DND-41 (cell line): ENCODE measurements around the gene ART3.

Source experiments
- ATAC-seq: fragments of 200-7000 bp; cut with Tn5 transposase; 3 replicates; pipeline ENCODE4 v1.9.1; 2021; ENCODE audit warnings: low read depth; ENCODE audit not compliant: insufficient read depth
- DNase-seq: peaks from one replicate; pipeline ENCODE4 v3.0.0-alpha.2; 2020
- H2AFZ ChIP-seq: 2 replicates; pipeline ENCODE4 v1.6.0; 2012; ENCODE audit warnings: low read depth, low read length
- H3K27ac ChIP-seq: 2 replicates; pipeline ENCODE4 v1.5.1; 2012; ENCODE audit warnings: low read length, inconsistent platforms
- H3K27me3 ChIP-seq: fragments of 200-600 bp; sonication (generic); 2 replicates; pipeline ENCODE4 v1.6.0; 2012; ENCODE audit warnings: low read length, mild to moderate bottlenecking, inconsistent platforms; ENCODE audit not compliant: insufficient read depth, poor library complexity
- H3K36me3 ChIP-seq: 2 replicates; pipeline ENCODE4 v1.5.1; 2012; ENCODE audit warnings: low read length, inconsistent platforms; ENCODE audit not compliant: insufficient read depth
- H3K4me1 ChIP-seq: 2 replicates; pipeline ENCODE4 v1.5.1; 2012; ENCODE audit warnings: mild to moderate bottlenecking, low read length; ENCODE audit not compliant: insufficient read depth
- H3K4me2 ChIP-seq: 2 replicates; pipeline ENCODE4 v1.6.0; 2012; ENCODE audit warnings: mild to moderate bottlenecking, moderate library complexity, low read length, inconsistent platforms; ENCODE audit not compliant: insufficient read depth
- H3K4me3 ChIP-seq, 2 experiments: fragments of 200-600 bp in 1 of 2; shearing (Covaris generic) in 1 of 2; 2 replicates each; pipeline ENCODE4 v1.5.1; 2012 to 2016; ENCODE audit warnings: inconsistent platforms in 2 of 2, low read length in 2 of 2, mild to moderate bottlenecking in 2 of 2, low read depth in 1 of 2, moderate library complexity in 1 of 2
- H3K79me2 ChIP-seq: 2 replicates; pipeline ENCODE4 v1.6.0; 2012; ENCODE audit warnings: low read length, inconsistent platforms; ENCODE audit not compliant: insufficient read depth
- H3K9ac ChIP-seq: 2 replicates; pipeline ENCODE4 v1.6.0; 2012; ENCODE audit warnings: low read depth, mild to moderate bottlenecking, inconsistent platforms, low read length, moderate library complexity
- H3K9me3 ChIP-seq: 2 replicates; pipeline ENCODE4 v1.5.1; 2012; ENCODE audit warnings: low read length, moderate library complexity, mild to moderate bottlenecking, inconsistent platforms; ENCODE audit not compliant: insufficient read depth, severe bottlenecking
- H4K20me1 ChIP-seq: 2 replicates; pipeline ENCODE4 v1.6.0; 2012; ENCODE audit warnings: low read length; ENCODE audit not compliant: insufficient read depth
- EZH2 ChIP-seq: IDR thresholded peaks from 3 replicates; pipeline ENCODE4 v1.6.1; 2012; ENCODE audit warnings: borderline replicate concordance, low read depth, mild to moderate bottlenecking, moderate library complexity, low read length, inconsistent platforms; ENCODE audit not compliant: severe bottlenecking
- TF ChIP-seq, protein P1 (sequence below): IDR thresholded peaks from 2 replicates; pipeline ENCODE4 v1.5.1; 2012; ENCODE audit warnings: borderline replicate concordance, low read length, moderate library complexity, mild to moderate bottlenecking; ENCODE audit not compliant: poor library complexity, severe bottlenecking; ENCODE audit errors: extremely low read depth

ART3 gene

DNA sequence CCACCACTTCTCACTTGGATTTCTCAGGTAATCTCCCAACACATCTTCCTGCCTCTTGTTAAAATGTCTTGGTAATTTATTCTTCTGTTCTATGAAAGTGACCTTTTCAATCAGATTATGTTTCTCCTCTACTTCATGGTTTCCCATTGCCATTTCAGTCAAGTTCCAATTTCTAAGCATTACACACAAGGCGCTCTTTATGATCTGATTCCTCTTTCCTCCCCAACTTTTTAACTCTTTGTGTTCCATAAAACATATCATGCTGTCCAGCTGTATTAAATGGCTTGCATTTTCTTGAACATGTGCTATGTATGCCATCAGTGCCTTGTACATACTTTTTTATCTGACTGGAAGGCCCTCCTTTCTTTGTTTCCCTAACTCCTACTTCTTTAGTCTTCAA is 13.1 kb upstream of the ART3 start:
- Histone ChIP-seq H3K9me3 (no peaks in the 10 kb centered on the region), H3K4me2 (no peak overlapping the region), H4K20me1 (no peaks in the 10 kb centered on the region), H3K79me2 (no peaks in the 10 kb centered on the region), H3K4me3 (no peak overlapping the region), H3K27ac (no peak overlapping the region), H3K9ac (no peak overlapping the region), H2AFZ (no peak overlapping the region), H3K36me3 (no peaks in the 10 kb centered on the region), H3K27me3 (peaks cover 17% of the 10 kb centered on the region), H3K4me1 (no peaks in the 10 kb centered on the region)
- no peak for TF ChIP-seq EZH2
- TF ChIP-seq, protein P1, sequence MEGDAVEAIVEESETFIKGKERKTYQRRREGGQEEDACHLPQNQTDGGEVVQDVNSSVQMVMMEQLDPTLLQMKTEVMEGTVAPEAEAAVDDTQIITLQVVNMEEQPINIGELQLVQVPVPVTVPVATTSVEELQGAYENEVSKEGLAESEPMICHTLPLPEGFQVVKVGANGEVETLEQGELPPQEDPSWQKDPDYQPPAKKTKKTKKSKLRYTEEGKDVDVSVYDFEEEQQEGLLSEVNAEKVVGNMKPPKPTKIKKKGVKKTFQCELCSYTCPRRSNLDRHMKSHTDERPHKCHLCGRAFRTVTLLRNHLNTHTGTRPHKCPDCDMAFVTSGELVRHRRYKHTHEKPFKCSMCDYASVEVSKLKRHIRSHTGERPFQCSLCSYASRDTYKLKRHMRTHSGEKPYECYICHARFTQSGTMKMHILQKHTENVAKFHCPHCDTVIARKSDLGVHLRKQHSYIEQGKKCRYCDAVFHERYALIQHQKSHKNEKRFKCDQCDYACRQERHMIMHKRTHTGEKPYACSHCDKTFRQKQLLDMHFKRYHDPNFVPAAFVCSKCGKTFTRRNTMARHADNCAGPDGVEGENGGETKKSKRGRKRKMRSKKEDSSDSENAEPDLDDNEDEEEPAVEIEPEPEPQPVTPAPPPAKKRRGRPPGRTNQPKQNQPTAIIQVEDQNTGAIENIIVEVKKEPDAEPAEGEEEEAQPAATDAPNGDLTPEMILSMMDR = no peak
- DNase-seq (no peak), ATAC-seq (no peak)

DNA sequence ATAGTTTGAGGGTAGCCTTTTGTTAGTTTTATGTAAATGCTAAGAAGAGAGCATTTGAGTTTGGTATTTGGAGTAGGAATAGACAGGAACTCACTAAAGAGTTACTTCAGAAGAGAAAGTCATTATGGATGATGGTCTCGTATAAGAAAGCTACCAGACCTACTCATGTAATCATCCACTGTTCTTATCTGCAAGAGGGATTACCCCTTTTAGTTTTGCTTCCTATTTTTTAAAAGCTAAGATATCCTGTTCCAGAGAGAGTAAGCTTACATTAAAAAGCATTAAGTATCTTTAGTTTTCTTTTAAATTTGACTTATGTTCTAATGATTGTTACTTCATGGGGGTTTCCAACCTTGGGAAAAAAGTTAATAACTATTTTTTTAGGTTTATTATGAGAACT is 12.5 kb upstream of the ART3 start:
- Histone ChIP-seq H3K27ac (no peak overlapping the region), H3K4me1 (no peaks in the 10 kb centered on the region), H3K4me3 (no peak overlapping the region), H3K9me3 (no peaks in the 10 kb centered on the region), H3K36me3 (no peaks in the 10 kb centered on the region), H3K9ac (no peak overlapping the region), H3K4me2 (no peak overlapping the region), H3K27me3 (peaks cover 16% of the 10 kb centered on the region), H3K79me2 (no peaks in the 10 kb centered on the region), H4K20me1 (no peaks in the 10 kb centered on the region), H2AFZ (no peak overlapping the region)
- ATAC-seq (no peak), DNase-seq (no peak)
- no peak for TF ChIP-seq EZH2
- TF ChIP-seq, protein P1 = no peak

DNA sequence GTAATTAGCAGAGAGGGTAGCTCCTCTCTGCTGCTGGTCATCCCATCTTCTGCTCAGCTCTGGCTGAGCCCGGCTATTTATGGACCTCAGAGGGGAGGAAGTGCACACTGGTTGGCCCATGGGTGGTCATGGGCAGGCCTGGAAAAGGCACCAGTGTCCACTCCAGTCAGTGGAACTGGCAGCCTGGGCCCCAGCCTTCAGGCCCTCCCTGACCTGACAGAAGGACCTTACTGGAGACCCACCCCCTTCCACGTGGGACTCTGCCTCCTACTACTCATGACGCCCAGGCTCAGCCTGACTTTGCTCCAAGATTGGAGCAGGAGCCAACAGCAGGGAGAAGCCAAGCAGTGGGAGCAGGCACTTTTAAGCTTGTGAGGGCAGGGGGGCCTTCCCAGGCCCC is 8.0 kb upstream of the ART3 start:
- H3K27ac ChIP-seq = no peak overlapping the region
- ATAC-seq = no peak
- H4K20me1 ChIP-seq = no peaks in the 10 kb centered on the region
- H3K27me3 ChIP-seq = no peaks in the 10 kb centered on the region
- no peaks in the 10 kb centered on the region for H3K9me3 ChIP-seq
- DNase-seq = no peak
- H2AFZ ChIP-seq = no peak overlapping the region
- no peaks in the 10 kb centered on the region for H3K36me3 ChIP-seq
- no peak overlapping the region for H3K9ac ChIP-seq
- H3K4me2 ChIP-seq = no peak overlapping the region
- H3K4me3 ChIP-seq = no peak overlapping the region
- H3K79me2 ChIP-seq = no peaks in the 10 kb centered on the region
- no peaks in the 10 kb centered on the region for H3K4me1 ChIP-seq
- no peak for TF ChIP-seq EZH2
- TF ChIP-seq, protein P1 = no peak
